Ramos (cell line): ENCODE data around the gene SLC8B1.
"Not testable (repeated sequence)": the region's sequence is repeated elsewhere in the genome, so short reads cannot be mapped to it uniquely, and the experiment has no call there.

Source experiments
- in situ Hi-C: fragments of 300-500 bp; cut with MboI; formaldehyde crosslinking; loops from one replicate; pipeline ENCODE4 v1.14.3; 2022; ENCODE audit warnings: low sequenced_read_pairs; ENCODE audit not compliant: unreplicated experiment

Gene SLC8B1

DNA sequence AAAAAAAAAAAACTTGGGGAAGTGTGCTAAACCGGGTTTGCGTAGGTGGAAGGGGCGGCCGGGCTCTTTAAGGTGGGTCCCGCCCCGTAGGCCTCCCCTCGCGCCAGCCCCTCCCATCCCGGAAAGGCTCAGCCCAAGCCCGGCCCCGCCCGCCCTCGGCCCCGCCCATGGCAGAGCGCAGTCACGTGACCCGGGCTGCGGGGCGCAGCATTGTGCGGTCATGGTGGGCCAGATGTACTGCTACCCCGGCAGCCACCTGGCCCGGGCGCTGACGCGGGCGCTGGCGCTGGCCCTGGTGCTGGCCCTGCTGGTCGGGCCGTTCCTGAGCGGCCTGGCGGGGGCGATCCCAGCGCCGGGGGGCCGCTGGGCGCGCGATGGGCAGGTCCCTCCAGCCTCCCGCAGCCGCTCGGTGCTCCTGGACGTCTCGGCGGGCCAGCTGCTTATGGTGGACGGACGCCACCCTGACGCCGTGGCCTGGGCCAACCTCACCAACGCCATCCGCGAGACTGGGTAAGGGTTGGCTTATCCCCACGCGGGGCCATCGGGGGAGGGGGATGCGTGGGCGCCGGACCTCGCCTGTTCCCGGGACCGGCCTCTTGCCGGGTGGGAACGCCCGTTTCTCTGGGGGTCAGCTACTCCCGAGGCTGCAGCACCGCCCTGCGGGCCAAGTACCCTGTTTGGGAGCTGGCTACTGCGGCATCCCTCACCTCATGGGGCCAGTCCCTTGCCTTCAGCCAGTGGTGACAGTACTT, 23.6 kb upstream of the SLC8B1 start, which contains the start of gene PLBD2:
TSS of gene PLBD2 (plus strand) at position 207 of the 752 bp plus-strand sequence. CDS start at position 221, 14 bp downstream.
- in situ Hi-C loops, result no loop called here

DNA sequence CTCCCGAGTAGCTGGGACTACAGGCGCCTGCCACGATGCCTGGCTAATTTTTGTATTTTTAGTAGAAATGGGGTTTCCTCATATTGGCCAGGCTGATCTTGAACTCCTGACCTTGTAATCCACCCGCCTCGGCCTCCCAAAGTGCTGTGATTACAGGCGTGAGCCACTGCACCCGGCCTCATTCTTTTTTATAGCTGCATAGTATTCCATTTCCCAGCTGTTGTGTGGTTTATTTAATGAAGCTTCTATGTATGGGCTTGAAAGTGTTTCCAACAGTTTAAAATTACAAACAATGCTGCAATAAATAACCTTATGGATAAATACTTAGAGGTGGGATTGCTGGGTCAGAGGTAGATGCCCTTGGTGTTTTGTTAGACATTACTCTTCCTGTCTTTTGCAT, 19.3 kb upstream of the SLC8B1 start:
- in situ Hi-C loops, result not testable (repeated sequence)

DNA sequence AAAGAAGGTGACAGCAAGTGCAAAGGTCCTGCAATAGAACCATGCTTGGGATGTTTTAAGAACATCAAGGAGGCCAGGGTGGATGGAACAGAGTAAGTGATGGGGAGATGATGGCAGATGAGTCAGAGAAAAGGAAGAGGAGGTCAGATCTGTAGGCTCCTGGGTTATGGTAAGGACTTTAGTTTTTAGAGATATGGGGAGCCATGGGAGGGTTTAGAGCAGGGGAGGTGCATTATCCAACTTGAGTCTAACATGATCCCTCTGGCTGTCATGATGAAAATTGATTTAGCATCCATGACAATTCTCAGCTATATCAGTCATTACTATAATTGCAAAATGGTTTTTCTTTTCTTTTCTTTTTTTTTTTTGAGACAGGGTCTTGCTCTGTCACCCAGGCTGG, 16.2 kb upstream of the SLC8B1 start:
- in situ Hi-C loops, result no loop called here

DNA sequence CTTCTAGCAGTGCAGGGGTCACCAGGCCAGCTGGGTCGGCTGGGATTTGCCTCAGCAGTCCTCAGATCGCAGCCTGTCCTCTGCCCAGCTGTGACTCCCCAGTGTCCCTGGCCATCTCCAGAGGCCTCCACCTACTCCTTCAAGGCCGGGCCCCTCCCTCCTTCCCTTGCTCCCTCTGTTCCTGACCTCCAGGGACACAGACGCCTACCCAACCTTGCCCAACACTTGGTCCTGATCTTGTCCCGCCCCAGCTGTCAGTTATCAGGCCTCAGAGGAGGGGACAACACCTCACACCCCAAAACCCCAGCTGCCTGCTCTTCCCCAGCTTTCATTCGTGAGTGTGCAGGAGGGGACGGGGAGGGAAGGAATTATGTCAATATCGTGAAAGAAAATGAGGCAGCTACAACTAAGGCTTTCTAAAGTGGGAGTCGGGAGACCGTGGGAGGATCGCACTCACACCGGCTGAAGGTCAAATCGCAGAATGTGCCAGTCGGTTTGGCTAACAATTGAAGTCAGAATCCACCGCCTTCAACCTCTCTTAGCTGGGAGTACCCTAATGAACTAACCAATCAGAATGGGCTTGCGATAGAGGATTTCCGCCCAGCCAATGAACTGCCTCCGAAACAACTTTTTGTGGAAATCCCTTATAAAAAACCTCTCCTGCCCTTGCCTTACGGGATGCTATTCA, 14.1 kb upstream of the SLC8B1 start:
- in situ Hi-C loops, result no loop called here

DNA sequence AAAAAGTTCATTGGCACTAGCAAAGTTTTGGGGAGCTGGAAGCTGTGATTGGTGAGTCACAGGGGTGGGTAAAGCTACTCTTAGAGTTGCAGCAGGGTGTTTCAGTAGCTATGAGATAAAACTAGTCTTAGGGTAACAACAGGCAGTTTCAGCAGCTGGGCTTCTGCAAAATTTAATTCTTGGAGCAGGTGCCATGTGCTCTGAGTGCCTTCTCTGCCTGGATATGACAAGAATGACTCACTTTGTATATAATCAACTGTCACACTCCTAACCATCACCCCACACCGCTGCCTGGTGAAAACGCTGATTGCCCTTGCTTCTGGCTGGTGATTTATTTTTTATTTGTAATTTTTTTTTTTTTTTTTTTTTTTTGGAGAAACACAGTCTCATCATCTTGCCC, 13.0 kb upstream of the SLC8B1 start:
- in situ Hi-C loops, result no loop called here

DNA sequence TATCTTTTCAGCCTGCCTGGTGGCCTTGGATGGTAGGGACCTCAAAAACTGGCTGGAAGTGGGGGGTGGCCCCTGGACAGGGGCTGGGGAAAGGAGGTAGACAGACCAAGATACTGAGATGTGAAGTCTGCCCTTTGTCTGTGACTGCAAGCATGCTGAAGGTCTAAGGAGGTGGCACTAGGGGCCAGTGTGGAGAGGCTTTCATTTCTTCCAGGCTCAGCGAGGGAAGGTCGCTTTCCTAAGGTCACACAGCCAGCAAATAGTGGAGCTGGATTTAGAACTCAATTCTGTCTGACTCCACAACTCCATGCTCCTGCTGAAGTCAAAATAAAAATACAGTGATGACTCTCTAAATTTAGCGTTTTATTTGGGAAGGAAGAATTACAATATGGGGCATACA, 12.2 kb upstream of the SLC8B1 start:
- in situ Hi-C loops, result no loop called here

DNA sequence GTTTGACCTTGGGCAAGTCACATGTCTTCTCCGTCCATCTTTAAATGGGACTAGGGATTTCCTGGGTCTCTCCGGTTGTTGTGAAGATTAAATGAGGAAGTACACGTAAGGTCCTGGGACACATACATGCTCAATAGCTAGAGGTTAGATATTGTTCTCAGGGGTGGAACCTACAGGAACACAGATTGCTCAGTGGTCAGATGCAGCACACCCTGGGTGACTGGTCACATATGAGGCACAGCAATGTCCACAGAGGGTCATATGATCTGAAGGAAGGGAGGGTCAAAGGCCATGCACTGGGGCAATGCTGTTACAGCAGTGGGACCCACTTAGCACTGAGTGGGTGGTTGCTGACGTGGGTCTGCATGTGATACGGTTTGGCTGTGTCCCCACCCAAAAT, 11.4 kb upstream of the SLC8B1 start:
- in situ Hi-C loops, result no loop called here

DNA sequence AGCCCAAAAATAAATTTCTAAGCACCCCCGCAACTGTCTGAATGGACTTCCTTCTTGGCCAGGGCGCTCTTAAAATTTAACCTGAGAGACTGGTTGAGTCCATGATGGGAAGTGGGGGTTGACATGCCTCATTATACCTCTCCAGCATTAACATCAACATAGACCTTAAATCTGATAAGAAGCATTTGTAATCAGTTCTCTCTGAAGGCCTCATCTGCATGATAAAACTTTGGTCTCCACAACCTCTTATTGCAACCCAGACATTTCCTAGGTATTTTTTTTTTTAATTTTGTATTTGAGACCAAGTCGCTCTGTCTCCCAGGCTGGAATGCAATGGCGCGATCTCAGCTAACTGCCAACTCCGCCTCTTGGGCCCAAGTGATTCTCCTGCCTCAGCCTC, 10.4 kb upstream of the SLC8B1 start:
- in situ Hi-C loops, result no loop called here

DNA sequence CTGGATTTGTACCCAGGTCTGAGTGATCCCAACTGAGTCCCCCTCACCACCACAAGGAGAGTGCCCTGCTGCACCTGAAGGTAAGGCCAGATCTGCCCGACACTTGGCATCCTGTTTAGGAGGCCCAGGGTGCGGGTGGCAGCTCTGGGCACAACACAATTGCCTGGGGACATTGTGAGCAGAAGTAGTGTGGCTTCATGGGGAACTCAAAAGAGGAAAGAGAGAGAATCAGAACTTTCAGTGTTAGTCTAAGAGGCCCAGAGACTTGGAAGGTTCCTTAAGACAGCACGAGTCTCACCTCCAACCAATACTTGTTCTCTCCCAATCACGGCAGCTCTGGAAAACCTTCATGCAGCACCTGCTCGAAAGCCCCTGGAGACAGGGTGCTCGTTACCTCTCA, 6.6 kb upstream of the SLC8B1 start:
- in situ Hi-C loops, result no loop called here

DNA sequence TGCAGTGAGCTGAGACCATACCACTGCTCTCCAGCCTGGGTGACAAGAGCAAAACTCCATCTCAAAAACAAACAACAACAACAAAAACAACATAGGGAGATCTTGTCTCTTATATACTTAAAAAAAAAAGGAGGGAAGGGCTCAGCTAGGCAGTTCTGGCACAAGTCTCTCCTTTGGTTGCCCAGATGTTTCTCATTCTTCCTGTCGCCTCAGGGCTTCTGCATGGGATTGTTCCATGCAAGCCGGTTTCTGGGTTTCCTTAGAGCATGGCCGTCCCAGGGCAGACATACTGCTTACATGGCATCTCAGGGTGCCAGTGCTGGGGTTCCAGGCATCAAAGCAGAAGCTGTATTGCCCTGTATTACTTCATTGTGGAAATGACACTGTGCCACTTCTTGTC, 5.2 kb upstream of the SLC8B1 start:
- in situ Hi-C loops, result no loop called here

DNA sequence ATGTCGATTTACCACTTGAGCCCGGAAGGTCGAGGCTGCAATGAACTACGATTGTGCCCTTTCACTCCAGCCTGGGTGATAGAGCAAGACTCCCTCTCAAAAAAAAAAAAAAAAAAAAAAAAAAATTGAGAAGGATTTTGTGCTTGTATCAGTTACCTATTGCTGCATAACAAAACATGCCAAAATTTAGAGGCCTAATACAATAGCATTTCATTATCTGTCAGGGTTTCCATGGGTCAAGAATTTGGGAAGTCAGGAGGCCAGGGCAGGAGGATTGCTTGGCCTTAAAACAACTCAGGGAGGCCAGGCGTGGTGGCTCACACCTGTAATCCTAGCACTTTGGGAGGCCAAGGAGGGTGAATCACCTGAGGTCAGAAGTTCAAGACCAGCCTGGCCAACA, 4.6 kb upstream of the SLC8B1 start:
- in situ Hi-C loops, result no loop called here

DNA sequence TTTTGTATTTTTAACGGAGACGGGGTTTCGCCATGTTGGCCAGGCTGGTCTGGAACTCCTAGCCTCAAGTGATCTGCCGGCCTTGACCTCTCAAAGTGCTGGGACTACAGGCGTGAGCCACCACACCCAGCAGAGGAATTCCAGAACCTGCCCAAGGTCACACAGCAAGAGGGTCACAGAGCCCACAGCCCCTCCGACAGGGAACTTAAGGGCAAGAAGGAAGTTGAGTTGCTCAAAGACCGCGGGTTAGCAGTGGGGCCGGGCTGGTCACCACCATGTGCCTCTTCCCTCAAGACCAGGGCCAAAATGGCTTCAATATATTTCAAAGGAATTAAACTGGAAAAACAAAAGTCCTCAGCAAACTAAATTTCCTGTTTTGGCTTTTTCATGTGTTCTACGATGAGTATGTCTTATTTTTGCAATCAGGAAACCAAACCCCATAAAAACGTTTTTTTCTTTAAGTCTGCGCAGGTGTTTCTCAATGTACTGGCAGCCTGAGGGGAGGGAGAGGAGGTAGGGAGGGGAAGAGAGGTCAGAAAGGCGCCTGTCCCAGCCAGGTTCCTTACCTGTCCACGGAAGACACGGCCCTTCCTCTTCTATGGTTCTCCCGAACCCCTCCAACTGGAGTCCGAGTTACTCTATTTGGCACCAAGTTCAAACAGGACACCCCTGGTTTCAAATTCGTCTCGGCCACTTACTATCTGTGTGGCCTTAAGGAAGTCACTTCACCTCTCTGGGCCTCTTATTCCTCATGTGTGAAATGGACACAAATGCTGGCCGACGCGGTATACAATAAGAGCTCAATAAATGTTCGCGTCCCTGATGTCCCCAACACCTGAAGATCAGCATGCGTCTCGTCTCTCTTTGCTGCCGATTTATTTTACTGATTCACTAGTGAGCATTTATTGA, 778 bp downstream of the SLC8B1 start:
- in situ Hi-C loops, result no loop called here

DNA sequence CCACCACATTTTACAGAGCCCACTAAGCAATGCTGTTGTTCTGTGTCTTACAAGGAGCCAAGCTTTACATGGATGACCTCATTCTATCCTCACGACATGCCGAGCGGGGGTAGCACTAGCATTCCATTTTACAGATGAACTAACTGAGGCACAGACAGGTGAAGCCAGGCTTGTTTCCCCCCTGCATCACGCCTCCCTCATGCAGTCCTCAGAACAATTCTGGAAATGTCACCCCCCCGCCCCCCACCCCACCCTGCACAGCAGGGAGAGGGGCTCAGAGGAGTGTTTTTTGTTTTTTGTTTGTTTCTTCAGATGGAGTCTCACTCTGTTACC, 1.5 kb downstream of the SLC8B1 start:
- in situ Hi-C loops, result no loop called here

DNA sequence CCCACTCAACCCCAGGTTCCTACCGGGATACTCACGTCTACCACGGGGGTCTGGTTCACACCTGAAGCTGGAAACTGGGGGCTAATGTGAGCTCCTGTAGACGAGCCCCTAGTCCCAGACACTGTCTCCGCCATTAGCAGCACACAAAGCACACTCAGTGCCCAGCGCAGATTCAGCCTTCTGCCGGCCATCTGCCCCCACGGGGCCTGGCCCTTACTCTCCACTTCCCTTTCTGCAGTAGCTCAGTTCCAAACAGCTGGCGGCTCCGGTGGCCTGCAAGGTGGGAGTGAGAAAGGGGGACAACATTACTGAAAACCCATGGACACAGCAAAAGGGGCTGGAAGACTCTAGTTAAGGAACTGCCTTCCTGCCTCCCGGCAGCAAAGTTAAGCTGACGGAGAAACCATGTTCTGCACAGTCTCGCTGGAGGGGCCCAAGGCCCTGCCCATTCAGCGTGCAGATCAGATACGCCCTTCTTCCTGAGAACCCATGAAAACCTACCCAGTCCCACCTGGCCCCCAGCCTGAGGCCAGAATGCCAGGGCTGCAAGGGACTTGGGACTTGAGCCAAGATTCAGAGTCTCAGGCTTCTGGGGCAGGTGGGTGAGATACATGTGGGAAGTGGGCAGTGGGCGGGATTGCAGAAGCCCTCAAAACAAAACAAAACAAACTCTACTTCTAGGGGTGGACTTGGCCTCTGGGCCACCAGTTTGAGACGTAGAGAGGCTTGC, 2.1 kb downstream of the SLC8B1 start:
- in situ Hi-C loops, result no loop called here

DNA sequence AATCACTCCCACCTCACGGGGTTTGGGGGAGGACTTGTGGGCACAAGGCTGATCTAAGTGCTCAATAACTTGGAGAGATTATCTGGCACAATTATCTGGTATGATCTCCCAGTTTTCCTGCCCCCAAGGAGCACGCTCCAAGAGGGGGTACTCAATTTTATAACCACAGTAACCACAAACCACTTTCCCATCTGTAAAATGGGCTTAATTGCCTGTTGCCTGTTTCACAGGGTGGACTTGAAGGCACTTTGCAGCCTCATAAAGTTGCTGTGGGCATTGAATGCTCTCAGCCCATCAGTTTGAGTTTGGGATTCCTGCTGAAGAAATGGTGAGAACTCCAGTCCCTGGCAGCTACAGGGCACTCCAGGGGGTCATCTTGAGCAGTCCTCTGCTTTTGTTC, 4.4 kb downstream of the SLC8B1 start:
- in situ Hi-C loops, result no loop called here

DNA sequence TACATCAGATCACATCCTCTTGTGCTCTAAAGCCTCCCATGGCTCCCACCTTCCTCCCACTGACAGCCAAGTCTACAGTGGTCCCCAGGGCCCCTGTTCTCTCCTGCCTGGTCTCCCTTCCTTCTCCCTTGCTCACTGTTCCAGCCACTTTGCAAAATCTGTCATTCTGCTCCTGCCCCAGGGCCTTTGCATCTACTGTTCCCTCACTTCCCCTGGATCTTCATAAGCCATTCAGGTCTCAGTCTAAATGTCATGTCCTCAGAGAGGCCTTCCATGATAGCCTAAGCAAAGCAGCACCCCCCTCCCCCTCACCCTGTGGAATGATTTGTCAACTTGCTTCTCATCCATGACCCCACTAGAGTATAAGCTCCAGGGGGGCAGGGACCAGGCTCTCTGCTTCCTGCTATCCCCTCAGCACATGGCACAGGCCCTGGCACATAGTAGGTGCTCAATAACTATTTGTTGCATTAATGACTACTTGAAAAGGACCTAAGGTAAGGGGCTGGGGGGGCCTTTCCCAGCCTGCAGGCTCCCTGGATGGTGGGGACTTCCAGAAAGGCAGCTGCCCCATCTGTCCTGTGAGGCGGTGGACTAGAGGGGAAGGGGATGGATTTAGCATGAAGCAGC, 5.0 kb downstream of the SLC8B1 start:
- in situ Hi-C loops, result no loop called here

DNA sequence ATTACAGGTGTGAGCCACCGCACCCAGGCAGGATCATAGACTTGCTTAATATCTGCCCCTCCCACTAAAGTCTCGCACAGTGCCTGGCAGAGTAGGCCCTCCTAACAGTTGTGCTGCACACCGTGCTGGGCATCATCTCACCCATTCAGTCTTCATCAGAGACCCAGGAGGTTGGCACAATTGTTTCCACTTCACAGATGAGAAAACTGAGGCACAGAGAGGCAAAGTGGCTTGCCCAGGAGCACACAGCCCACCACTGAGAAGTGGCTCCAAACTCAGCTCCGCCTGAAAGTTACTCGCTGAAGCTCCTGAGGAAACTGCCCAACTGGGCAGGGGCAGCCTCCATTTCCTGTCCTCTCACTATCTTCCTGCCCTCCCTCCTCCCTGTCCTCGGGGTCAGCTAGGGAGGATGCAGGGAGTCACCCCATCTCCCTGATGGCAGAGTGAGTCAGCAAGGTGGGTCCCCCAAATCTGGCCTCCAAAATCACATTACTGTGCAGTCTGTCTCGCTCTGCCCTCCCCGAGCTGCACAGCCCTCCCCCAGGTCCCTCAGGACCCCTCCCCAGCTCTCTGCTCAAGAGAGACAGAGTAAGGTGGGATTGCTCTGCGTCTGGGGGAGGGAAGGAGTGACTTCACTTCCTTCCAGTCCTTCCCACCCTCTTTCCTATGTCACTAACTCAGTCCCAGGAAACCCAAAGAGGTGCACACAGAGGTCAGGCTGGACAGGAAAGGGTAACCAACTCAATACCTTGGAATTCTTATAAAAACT, 5.7 kb downstream of the SLC8B1 start:
- in situ Hi-C loops, result no loop called here

DNA sequence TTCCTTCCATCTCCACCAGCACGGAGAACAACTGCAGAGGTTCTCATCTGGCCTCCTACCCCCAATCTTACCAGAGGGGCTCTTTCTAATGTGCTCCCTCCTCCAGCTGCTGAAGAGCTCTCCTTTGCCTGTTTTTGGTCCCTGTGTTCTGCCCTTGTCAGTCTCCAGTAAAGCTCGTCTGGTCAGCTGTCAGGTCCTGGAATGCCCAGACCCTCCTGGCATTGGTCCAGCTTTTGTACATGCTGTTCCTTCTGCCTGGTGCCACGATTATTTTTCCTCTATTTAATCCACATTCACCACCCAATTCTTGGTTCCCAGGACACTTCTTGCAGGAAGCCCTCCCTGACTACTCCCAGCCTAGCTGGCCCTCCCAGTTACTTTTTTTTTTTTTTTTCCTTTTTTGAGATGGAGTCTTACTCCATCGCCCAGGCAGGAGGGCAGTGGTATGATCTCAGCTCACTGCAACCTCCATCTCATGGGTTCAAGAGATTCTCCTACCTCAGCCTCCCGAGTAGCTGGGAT, 6.5 kb downstream of the SLC8B1 start:
- in situ Hi-C loops, result no loop called here

DNA sequence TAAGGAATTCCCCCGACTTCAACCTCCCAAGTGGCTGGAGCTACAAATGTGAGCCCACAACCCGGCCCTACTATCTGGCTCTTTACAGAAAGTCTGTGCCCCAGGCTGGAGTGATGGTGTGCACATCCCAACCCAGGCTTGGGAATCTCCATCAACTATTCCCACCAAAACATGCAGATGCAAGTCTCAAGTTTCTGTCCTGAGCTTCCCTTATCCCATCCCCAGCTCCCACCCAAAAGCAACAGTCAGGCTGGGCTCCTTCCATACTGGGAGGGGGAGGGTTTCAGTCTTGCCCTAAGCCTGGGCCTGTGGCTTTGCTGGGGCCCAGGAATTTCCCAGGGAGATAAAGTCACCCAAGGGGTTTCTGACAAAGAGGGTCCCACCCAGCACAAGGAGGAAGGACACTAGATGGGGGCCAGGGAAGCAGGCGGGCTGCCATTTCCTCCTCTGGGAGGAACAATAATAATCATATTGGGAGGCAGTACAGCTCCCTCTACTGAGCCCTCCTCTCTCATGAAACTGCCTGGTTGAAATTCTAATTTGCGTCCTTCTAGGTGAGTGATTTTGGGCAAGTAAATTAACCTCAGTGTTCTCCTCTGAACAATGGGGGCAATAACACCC, 8.0 kb downstream of the SLC8B1 start:
- in situ Hi-C loops, result no loop called here
